ENCODE data around the gene LAMA4.

The LAMA4 gene

GRCh38 chr6:112279031-112279935 is 24.9 kb upstream of the LAMA4 start:
- no peak overlapping the region for H3K4me3 ChIP-seq (ENCODE audit: low read depth, low read length)
- TF ChIP-seq, protein P1, sequence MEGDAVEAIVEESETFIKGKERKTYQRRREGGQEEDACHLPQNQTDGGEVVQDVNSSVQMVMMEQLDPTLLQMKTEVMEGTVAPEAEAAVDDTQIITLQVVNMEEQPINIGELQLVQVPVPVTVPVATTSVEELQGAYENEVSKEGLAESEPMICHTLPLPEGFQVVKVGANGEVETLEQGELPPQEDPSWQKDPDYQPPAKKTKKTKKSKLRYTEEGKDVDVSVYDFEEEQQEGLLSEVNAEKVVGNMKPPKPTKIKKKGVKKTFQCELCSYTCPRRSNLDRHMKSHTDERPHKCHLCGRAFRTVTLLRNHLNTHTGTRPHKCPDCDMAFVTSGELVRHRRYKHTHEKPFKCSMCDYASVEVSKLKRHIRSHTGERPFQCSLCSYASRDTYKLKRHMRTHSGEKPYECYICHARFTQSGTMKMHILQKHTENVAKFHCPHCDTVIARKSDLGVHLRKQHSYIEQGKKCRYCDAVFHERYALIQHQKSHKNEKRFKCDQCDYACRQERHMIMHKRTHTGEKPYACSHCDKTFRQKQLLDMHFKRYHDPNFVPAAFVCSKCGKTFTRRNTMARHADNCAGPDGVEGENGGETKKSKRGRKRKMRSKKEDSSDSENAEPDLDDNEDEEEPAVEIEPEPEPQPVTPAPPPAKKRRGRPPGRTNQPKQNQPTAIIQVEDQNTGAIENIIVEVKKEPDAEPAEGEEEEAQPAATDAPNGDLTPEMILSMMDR (IDR thresholded peaks at IDR 0.05; ENCODE audit: insufficient read depth, low read length, missing control alignments): no peak
- DNase-seq (ENCODE audit: low read depth, low spot score): no peak
- ChIA-PET POLR2A (interaction anchor here (0.5 kb wide), 1 partner anchor 235 kb away, joined by 3 read pairs; no protein-coding TSS in a partner anchor), CTCF (interaction anchor here (0.5 to 8.9 kb wide), 5 partner anchors 9 to 99 kb away, joined by 3 to 86 read pairs (median 4); no protein-coding TSS in a partner anchor)

GRCh38 chr6:112275365-112275764 is 21.0 kb upstream of the LAMA4 start:
- H3K4me3 ChIP-seq (ENCODE audit: low read depth, low read length): no peak overlapping the region
- ChIA-PET POLR2A (no interaction called here), CTCF (interaction anchor here (1.0 to 2.1 kb wide), 2 partner anchors 19 to 95 kb away, joined by 3 to 9 read pairs; no protein-coding TSS in a partner anchor)
- no peak for DNase-seq (ENCODE audit: low read depth, low spot score)
- TF ChIP-seq, protein P1 (IDR thresholded peaks at IDR 0.05; ENCODE audit: insufficient read depth, low read length, missing control alignments): no peak

DNA sequence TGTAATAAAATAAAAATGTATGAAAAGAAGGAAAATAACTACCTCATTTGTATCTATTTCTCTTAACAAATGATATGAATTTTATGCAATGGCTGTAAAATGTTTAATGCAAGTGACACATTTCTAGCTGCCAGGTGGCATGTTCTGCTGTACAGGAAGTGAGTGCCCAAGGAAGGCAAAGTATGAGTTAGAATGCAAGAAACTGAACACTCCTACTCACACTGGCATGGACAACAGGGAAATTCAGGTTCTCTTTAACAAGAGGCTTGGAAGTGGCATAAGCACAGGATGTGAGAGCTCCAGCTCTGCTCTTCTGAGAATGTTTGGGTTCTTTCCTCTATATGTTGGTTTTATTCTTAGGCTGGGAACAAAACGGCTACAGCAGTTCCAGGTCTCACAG is 20.4 kb upstream of the LAMA4 start:
- H3K4me3 ChIP-seq (ENCODE audit: low read depth, low read length): no peak overlapping the region
- CTCF ChIA-PET: interaction anchor here (1.0 to 2.1 kb wide), 4 partner anchors 9 to 94 kb away, joined by 3 to 9 read pairs (median 5); partner anchors contain the start of gene LAMA4
- POLR2A ChIA-PET: no interaction called here
- TF ChIP-seq, protein P1 (IDR thresholded peaks at IDR 0.05; ENCODE audit: insufficient read depth, low read length, missing control alignments): no peak
- no peak for DNase-seq (ENCODE audit: low read depth, low spot score)

- no peak overlapping the region for H3K4me3 ChIP-seq (ENCODE audit: low read depth, low read length)
- CTCF ChIA-PET: interaction anchor here (1.0 kb wide), 1 partner anchor 90 kb away, joined by 3 read pairs; no protein-coding TSS in a partner anchor
- DNase-seq (ENCODE audit: low read depth, low spot score): no peak
- TF ChIP-seq, protein P1 (IDR thresholded peaks at IDR 0.05; ENCODE audit: insufficient read depth, low read length, missing control alignments): no peak
- POLR2A ChIA-PET: no interaction called here
These were observed 18.4 kb upstream of the LAMA4 start for GRCh38 chr6:112272799-112273198.

- POLR2A ChIA-PET: no interaction called here
- H3K4me3 ChIP-seq (ENCODE audit: low read depth, low read length): no peak overlapping the region
- DNase-seq (ENCODE audit: low read depth, low spot score): no peak
- TF ChIP-seq, protein P1 (IDR thresholded peaks at IDR 0.05; ENCODE audit: insufficient read depth, low read length, missing control alignments): no peak
- CTCF ChIA-PET: interaction anchor here (1.4 to 4.2 kb wide), 2 partner anchors 40 to 91 kb away, joined by 3 to 27 read pairs; no protein-coding TSS in a partner anchor
These were observed 16.4 kb upstream of the LAMA4 start for GRCh38 chr6:112270756-112271155.

- TF ChIP-seq, protein P1 (IDR thresholded peaks at IDR 0.05; ENCODE audit: insufficient read depth, low read length, missing control alignments): no peak
- POLR2A ChIA-PET: no interaction called here
- CTCF ChIA-PET: interaction anchor here (0.7 to 4.2 kb wide), 7 partner anchors 9 to 90 kb away, joined by 3 to 27 read pairs (median 4); no protein-coding TSS in a partner anchor
- no peak overlapping the region for H3K4me3 ChIP-seq (ENCODE audit: low read depth, low read length)
- no peak for DNase-seq (ENCODE audit: low read depth, low spot score)
These were observed 15.7 kb upstream of the LAMA4 start for GRCh38 chr6:112269979-112270566.

Data from AG04449 (cell line).